PFSK-1 (cell line): Measurements from ENCODE around the gene SLC27A5.

Experiments used
- FOXP2 ChIP-seq: optimal IDR thresholded peaks from 2 replicates; pipeline ENCODE3; 2011; ENCODE audit warnings: borderline replicate concordance, control low read depth, inconsistent platforms; ENCODE audit not compliant: insufficient read depth; ENCODE audit errors: extremely low read length, extremely low read depth
- POLR2AphosphoS5 ChIP-seq: IDR thresholded peaks from 2 replicates; pipeline ENCODE4 v1.6.1; 2012; ENCODE audit warnings: low read depth, mild to moderate bottlenecking, control low read depth, low read length, moderate library complexity
- REST ChIP-seq, 2 experiments: IDR thresholded peaks; 2 replicates each; pipeline versions ENCODE4 v1.6.1 to v1.8.0; 2011 to 2012; ENCODE audit warnings: low read depth in 2 of 2, low read length in 2 of 2, control low read depth in 1 of 2, inconsistent platforms in 1 of 2, mild to moderate bottlenecking in 1 of 2, moderate library complexity in 1 of 2; ENCODE audit not compliant: insufficient read depth in 1 of 2
- SIN3A ChIP-seq: IDR thresholded peaks from 2 replicates; pipeline ENCODE4 v1.6.1; 2012; ENCODE audit warnings: mild to moderate bottlenecking, low read length, moderate library complexity, borderline replicate concordance; ENCODE audit not compliant: insufficient read depth
- TAF1 ChIP-seq: IDR thresholded peaks from 2 replicates; pipeline ENCODE4 v1.6.1; 2012; ENCODE audit warnings: low read length, control low read depth, borderline replicate concordance; ENCODE audit not compliant: insufficient read depth

Gene SLC27A5

GRCh38 chr19:58498316-58499020 is 13.3 kb downstream of the SLC27A5 start:
- no peak for TF ChIP-seq POLR2AphosphoS5
- TF ChIP-seq FOXP2: no peak
- no peak for TF ChIP-seq REST (IDR thresholded peaks at IDR 0.05; ENCODE audit: insufficient read depth in 1 of 2, low read depth in 2 of 2, low read length in 2 of 2)

- TF ChIP-seq POLR2AphosphoS5 (no peak), REST (IDR thresholded peaks at IDR 0.05; ENCODE audit: insufficient read depth in 1 of 2, low read depth in 2 of 2, low read length in 2 of 2) (no peak), FOXP2 (no peak), SIN3A (no peak), TAF1 (no peak)
Measured at GRCh38 chr19:58497634-58498170, 14.1 kb downstream of the SLC27A5 start.

GRCh38 chr19:58492265-58492664 is 19.5 kb downstream of the SLC27A5 start:
- TF ChIP-seq SIN3A: no peak
- no peak for TF ChIP-seq FOXP2
- TF ChIP-seq POLR2AphosphoS5: no peak
- TF ChIP-seq REST (IDR thresholded peaks at IDR 0.05; ENCODE audit: insufficient read depth in 1 of 2, low read depth in 2 of 2, low read length in 2 of 2): no peak
- TF ChIP-seq TAF1: no peak

GRCh38 chr19:58491393-58491792 is 20.4 kb downstream of the SLC27A5 start:
- no peak for TF ChIP-seq REST (IDR thresholded peaks at IDR 0.05; ENCODE audit: insufficient read depth in 1 of 2, low read depth in 2 of 2, low read length in 2 of 2)
- no peak for TF ChIP-seq TAF1
- no peak for TF ChIP-seq FOXP2
- no peak for TF ChIP-seq POLR2AphosphoS5
- TF ChIP-seq SIN3A: no peak

GRCh38 chr19:58483776-58484175 is 28.0 kb downstream of the SLC27A5 start:
- TF ChIP-seq FOXP2 (no peak), SIN3A (no peak), TAF1 (no peak), REST (IDR thresholded peaks at IDR 0.05; ENCODE audit: insufficient read depth in 1 of 2, low read depth in 2 of 2, low read length in 2 of 2) (no peak), POLR2AphosphoS5 (no peak)
